ENCODE measurements around the gene CYREN. TPM values are rescaled to one million over a fixed set of nuclear protein-coding genes. Genes with fewer than 3 reads are reported as not detected.
"Not testable (repeated sequence)": the region's sequence is repeated elsewhere in the genome, so short reads cannot be mapped to it uniquely, and the experiment has no call there.

Gene CYREN, protein sequence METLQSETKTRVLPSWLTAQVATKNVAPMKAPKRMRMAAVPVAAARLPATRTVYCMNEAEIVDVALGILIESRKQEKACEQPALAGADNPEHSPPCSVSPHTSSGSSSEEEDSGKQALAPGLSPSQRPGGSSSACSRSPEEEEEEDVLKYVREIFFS
- 44.4 to 46.7 TPM (median 44.8 TPM) in 3 replicates for total RNA-seq

DNA sequence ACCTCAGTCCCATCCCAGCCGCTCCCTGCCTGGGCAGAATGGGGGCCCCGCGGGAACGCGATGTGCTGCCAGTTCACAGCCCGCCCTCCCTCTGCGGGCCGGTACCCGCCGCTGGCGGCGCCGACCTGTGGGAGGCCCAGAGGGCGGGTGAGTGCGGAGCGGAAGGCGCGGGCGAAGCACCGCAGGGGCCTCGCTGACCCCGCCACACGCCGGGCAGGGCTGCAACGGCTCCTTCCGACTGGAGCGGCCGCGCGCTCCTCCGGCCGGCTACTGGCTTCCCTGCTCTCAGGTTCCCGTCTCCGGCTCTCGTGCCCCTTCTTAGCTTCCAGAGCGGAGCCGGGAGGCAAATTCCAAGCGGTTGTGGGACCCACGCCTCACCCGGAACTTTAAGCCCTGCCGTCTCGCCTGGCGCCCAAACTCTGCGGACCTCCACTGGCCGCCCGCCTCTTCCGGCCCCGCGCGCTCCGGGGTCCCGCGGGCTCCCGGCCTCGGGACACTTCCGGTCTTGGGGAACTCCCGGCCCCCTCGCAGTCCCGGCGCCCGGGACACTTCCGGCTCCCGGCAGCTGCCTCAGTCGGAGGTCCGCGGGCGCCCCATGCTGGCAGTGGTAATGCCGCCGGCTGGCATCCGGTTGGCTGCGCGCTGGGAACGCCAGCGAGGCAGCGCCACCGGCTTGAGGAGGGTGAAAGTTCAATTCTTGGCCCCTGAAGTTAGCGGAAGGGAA is at the start of gene CYREN:
Gene CYREN, minus strand, starts transcription at position 434 of the 724 bp plus-strand sequence. CDS start 1,785 bp downstream, outside the sequence.
- DNase-seq (ENCODE audit: low spot score in 2 of 2, unreplicated experiment in 2 of 2) = peak; percentile 82 to 86
- Mint-ChIP-seq H3K27me3 (ENCODE audit: low read depth) (no peaks in the 10 kb centered on the region), H3K4me1 (peaks cover 40% of the 10 kb centered on the region), H3K27ac (peak within 1 kb of the TSS; percentile 99), H3K36me3 (peaks cover 17% of the 10 kb centered on the region), H3K4me3 (peak within 1 kb of the TSS; percentile 90), H3K9me3 (no peaks in the 10 kb centered on the region)
- TF ChIP-seq, protein P1, sequence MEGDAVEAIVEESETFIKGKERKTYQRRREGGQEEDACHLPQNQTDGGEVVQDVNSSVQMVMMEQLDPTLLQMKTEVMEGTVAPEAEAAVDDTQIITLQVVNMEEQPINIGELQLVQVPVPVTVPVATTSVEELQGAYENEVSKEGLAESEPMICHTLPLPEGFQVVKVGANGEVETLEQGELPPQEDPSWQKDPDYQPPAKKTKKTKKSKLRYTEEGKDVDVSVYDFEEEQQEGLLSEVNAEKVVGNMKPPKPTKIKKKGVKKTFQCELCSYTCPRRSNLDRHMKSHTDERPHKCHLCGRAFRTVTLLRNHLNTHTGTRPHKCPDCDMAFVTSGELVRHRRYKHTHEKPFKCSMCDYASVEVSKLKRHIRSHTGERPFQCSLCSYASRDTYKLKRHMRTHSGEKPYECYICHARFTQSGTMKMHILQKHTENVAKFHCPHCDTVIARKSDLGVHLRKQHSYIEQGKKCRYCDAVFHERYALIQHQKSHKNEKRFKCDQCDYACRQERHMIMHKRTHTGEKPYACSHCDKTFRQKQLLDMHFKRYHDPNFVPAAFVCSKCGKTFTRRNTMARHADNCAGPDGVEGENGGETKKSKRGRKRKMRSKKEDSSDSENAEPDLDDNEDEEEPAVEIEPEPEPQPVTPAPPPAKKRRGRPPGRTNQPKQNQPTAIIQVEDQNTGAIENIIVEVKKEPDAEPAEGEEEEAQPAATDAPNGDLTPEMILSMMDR (IDR thresholded peaks at IDR 0.05; ENCODE audit: unreplicated experiment) = peak; percentile 48

DNA sequence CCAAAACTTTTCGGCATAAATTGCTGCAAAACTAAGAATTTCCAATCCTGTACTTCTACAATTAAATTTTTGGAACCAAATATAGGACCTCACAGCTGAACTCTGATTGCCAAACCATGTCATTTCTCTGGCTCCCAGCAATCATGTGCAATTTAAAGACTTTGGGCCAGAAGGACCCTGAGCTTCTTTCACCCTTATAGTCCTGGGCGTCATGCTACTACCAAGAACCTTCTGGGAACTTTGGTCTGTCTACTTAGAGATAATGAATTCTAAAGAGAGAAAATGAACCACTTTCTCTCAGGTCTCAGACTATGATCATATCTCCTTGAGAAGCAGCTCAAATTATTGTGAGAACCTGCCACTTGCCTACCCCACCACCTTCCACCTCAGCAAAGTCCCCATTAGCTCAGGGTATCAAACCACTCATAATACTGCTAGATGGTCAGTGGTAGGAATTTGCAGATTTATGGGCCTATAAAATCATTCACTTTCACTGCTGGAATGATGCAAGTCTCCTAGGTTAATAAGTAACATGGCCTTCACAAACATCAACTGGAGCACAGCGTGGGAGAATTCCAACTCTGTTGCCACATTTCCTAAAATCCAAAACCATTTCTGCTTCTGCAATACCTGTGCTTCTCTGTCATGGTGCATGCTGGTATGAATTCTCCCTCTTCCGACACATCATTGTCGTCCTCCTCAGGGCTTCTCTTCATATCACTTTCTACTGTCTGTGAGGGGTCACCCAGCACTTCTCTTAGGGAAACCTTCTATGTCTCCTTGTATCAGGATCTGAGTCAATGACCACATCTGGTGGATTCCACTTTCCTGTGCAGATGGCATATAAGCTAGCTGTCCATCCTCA is 47.4 kb upstream of the CYREN start:
- Mint-ChIP-seq H3K36me3 (no peaks in the 10 kb centered on the region), H3K4me3 (no peak overlapping the region), H3K27ac (no peak overlapping the region), H3K27me3 (ENCODE audit: low read depth) (no peaks in the 10 kb centered on the region), H3K4me1 (no peaks in the 10 kb centered on the region), H3K9me3 (peaks cover 20% of the 10 kb centered on the region)
- TF ChIP-seq, protein P1 (IDR thresholded peaks at IDR 0.05; ENCODE audit: unreplicated experiment) = no peak
- no peak for DNase-seq (ENCODE audit: low spot score in 2 of 2, unreplicated experiment in 2 of 2)

DNA sequence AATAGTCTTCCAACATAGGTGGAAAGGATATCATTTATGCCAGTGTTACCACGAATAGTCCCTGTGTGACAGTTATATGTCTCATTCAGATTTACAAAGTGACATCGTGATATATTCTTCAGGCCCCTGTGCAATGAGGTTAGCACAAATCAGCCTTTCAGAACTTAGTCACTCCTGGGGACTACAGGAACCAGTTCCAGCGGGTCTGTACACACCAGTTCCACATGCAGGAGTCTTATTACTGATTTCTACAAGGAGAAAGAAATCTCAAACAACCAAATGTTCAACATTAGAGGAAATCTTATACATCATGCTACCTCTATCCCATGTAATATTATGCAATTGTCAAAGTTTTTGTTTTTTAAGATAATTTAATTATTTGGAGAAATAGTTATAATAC is 45.2 kb upstream of the CYREN start:
- H3K36me3 Mint-ChIP-seq = no peaks in the 10 kb centered on the region
- peaks cover 7% of the 10 kb centered on the region for H3K9me3 Mint-ChIP-seq
- peaks cover 2% of the 10 kb centered on the region for H3K4me1 Mint-ChIP-seq
- H3K4me3 Mint-ChIP-seq = no peak overlapping the region
- H3K27ac Mint-ChIP-seq = no peak overlapping the region
- no peaks in the 10 kb centered on the region for H3K27me3 Mint-ChIP-seq (ENCODE audit: low read depth)
- TF ChIP-seq, protein P1 (IDR thresholded peaks at IDR 0.05; ENCODE audit: unreplicated experiment) = no peak
- DNase-seq (ENCODE audit: low spot score in 2 of 2, unreplicated experiment in 2 of 2) = no peak

DNA sequence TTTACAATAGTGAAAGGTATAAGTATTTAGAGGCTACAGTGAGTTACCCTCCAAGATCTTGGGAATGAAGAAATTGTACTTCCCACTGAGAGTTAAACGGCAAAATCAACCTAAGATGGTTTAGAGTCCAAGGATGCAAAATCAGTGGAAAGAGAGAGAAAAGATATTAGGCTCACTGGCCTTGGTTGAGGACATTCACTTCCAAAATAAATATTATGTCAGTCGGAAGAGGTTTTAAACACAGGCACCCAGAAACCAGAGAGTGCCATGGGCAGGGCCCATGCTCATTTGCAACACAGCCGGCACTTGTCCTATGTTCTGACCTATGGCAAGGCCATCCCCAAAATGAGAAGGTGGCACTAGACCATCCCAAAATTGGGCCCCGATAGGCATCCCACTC is 44.7 kb upstream of the CYREN start:
- Mint-ChIP-seq H3K4me1 (peaks cover 2% of the 10 kb centered on the region), H3K27me3 (ENCODE audit: low read depth) (no peaks in the 10 kb centered on the region), H3K4me3 (no peak overlapping the region), H3K27ac (no peak overlapping the region), H3K36me3 (no peaks in the 10 kb centered on the region), H3K9me3 (peaks cover 1% of the 10 kb centered on the region)
- TF ChIP-seq, protein P1 (IDR thresholded peaks at IDR 0.05; ENCODE audit: unreplicated experiment) = no peak
- DNase-seq (ENCODE audit: low spot score in 2 of 2, unreplicated experiment in 2 of 2) = no peak

DNA sequence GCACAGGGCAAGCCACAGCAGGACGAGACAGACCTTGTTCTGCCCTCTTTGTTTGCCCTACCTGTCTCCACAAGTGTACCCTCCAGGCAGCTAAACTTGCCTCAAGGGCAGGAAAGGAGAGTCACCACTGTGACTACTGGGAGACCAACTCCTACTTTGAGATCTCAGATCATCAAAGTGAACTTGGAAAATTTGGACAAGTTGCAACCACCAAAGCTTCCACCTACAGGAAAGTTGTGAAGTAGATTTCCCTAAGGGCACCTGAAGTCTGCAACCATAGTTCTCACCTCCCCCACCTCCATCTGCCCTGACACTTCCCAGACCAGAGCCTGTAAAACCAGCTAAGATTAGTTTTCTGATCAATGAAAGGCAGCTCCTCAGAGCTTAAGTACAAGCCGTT is 43.3 kb upstream of the CYREN start:
- no peak for DNase-seq (ENCODE audit: low spot score in 2 of 2, unreplicated experiment in 2 of 2)
- Mint-ChIP-seq H3K4me3 (no peak overlapping the region), H3K4me1 (peaks cover 3% of the 10 kb centered on the region), H3K36me3 (no peaks in the 10 kb centered on the region), H3K27ac (no peak overlapping the region), H3K9me3 (no peaks in the 10 kb centered on the region), H3K27me3 (ENCODE audit: low read depth) (no peaks in the 10 kb centered on the region)
- TF ChIP-seq, protein P1 (IDR thresholded peaks at IDR 0.05; ENCODE audit: unreplicated experiment) = no peak

DNA sequence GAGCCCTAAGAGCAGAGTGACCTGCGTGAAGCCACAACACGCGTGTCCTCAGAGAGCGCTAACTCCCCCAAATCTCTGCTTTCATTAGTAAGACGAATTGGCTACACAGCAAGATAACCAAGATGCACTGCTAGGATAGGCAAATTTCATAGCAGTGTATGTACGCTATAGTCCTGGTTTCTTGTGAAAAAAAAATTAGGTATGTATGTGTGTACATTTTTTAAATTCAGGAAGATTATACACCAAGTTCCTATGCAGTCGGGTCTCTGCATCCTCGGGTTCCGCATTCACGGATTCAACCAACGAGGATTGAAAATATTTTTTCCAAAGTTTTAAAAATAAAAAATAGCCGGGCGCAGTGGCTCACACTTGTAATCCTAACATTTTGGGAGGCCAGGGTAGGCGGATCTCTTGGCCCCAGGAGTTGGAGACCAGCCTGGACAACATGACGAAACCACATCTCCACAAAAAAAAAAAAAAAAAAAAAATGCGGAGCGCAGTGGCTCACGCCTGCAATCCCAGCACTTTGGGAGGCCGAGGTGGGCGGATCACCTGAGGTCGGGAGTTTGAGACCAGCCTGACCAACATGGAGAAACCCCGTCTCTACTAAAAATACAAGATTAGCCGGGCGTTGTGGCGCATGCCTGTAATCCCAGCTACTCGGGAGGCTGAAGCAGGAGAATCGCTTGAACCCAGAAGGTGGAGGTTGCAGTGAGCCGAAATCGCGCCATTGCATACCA is 41.6 kb upstream of the CYREN start:
- peak overlapping the region; percentile 96 for H3K4me3 Mint-ChIP-seq
- H3K36me3 Mint-ChIP-seq; DNase-seq (ENCODE audit: low spot score in 2 of 2, unreplicated experiment in 2 of 2); H3K9me3 Mint-ChIP-seq; H3K27me3 Mint-ChIP-seq (ENCODE audit: low read depth): not testable (repeated sequence)
- H3K4me1 Mint-ChIP-seq = peaks cover 10% of the 10 kb centered on the region
- H3K27ac Mint-ChIP-seq = peak overlapping the region; percentile 91

Data from mesothelial cell of epicardium (in vitro differentiated cells).